ENCODE results near the gene TAMM41.

Gene TAMM41

DNA sequence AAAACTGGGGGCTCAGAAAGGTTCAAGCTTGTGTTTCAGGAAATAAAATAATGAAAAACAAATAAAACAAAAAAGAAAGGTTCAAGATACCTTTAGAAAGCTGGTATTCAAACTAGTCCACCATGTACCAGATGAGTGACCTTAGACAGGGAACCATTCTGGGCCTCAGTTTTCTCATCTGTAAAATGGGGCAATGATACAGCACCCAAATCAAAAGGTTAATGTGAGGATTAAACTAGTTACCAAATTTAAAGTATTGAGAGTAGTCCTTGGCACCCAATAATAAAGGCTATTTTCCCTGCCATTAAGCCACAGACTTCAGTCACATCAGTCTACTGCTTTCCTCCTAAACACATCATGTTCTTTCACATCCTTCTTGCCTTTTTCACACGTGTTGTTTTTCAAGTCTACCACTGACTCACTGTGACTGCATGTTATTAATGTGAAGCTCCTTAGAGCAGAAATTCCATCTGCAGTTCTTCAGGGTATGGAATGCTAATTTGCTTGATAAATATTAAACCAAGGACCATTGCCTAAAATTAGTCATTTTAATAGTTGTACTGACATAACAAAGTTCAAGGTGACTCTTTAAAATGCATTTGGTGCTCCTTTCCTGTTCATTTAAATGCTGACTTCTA is 19.9 kb downstream of the TAMM41 start:
- TF ChIP-seq, protein P1, sequence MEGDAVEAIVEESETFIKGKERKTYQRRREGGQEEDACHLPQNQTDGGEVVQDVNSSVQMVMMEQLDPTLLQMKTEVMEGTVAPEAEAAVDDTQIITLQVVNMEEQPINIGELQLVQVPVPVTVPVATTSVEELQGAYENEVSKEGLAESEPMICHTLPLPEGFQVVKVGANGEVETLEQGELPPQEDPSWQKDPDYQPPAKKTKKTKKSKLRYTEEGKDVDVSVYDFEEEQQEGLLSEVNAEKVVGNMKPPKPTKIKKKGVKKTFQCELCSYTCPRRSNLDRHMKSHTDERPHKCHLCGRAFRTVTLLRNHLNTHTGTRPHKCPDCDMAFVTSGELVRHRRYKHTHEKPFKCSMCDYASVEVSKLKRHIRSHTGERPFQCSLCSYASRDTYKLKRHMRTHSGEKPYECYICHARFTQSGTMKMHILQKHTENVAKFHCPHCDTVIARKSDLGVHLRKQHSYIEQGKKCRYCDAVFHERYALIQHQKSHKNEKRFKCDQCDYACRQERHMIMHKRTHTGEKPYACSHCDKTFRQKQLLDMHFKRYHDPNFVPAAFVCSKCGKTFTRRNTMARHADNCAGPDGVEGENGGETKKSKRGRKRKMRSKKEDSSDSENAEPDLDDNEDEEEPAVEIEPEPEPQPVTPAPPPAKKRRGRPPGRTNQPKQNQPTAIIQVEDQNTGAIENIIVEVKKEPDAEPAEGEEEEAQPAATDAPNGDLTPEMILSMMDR (IDR thresholded peaks at IDR 0.05; ENCODE audit: insufficient read depth, low read depth, low read length, missing control alignments) = no peak
- no peak overlapping the region for H3K4me3 ChIP-seq (ENCODE audit: low read length)
- peak; percentile 6 for DNase-seq (ENCODE audit: low read depth)

DNA sequence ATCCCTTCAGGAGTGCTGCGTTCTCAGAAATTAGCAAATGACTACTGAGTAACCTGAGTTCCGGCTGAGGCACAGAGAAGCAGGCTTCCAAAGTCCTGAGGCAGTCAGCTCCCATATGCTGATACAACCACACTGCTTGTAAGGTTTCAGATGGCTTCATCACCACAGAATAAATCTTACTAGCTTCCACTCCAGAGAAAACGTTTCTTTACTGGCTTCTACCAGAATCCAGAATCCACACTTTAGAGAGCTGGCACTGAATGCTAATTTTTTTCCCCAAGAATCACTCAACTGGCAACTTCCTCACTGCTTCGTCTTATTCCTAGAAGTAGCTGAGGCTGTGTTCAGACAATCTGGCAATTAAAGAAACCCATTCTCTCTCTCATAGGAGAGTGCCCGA is 21.4 kb downstream of the TAMM41 start:
- no peak overlapping the region for H3K4me3 ChIP-seq (ENCODE audit: low read length)
- TF ChIP-seq, protein P1 (IDR thresholded peaks at IDR 0.05; ENCODE audit: insufficient read depth, low read depth, low read length, missing control alignments) = no peak
- DNase-seq (ENCODE audit: low read depth) = no peak

DNA sequence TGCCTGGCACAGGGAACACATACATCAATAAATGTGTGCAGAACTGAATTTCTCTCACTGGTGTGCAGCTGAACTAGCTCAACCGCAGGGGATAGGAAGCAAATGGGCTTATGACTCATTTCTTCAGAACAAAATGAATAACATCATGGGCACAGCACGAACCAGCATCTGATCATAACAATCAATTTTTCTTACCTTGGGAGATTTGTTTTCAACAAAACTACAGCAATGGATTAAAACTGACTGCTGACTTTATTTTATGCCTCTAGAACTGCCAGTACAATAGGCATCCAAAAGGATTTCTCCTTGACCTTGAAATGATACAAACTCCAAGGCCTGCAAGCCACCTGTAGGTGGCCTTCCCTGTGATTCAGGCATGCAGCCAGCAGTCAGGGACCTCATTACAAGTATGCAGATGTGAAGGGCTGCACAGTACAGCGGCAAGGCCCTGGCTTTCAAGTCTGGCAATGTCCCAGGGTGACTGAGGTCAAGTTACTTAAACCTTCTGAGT is 26.1 kb downstream of the TAMM41 start:
- peak; percentile 12 for DNase-seq (ENCODE audit: low read depth)
- TF ChIP-seq, protein P1 (IDR thresholded peaks at IDR 0.05; ENCODE audit: insufficient read depth, low read depth, low read length, missing control alignments) = no peak
- H3K4me3 ChIP-seq (ENCODE audit: low read length) = no peak overlapping the region

DNA sequence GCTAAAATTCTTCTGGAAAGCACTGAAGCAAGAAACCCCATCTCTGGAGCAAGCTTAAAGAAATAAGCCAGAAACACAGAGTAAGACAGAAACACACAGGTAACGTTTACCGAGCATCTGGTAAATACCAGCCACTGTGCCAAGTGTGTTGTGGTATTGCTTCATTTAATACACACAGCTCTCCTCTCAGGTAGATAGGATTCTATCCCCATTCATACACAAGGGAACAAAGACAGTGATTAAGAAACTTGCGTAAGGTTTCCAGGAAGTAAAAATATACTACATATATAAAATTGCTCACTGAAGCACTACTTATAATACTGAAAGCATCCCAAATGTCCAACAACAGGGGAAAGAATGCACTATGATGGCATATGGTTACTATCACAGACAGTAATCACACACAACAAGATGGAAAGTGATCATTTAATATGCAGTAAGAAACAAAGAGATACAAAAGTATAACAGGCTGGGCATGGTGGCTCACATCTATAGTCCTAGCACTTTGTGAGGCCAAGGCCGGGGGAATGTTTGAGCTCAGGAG is 27.5 kb downstream of the TAMM41 start:
- peak; percentile 90 for DNase-seq (ENCODE audit: low read depth)
- H3K4me3 ChIP-seq (ENCODE audit: low read length) = no peak overlapping the region
- TF ChIP-seq, protein P1 (IDR thresholded peaks at IDR 0.05; ENCODE audit: insufficient read depth, low read depth, low read length, missing control alignments) = no peak

DNA sequence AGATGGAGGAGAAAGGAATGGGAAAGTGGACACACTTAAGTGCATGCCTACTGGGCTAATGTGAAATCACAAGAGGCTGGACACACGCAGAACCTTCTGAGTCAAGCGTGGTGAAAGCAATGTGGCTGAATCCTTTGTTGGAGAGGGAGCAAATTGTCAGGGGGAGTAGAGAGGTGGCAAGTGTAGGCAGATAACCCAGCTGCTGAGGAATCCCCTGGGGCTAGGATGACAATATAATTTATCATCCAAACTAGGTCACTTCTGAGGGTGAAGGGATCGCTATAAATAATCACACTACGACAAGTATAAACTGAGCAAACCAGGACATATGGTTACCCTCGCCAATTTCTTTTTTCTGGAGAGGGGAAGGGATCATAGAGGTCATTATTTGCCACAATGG is 28.7 kb downstream of the TAMM41 start:
- TF ChIP-seq, protein P1 (IDR thresholded peaks at IDR 0.05; ENCODE audit: insufficient read depth, low read depth, low read length, missing control alignments) = no peak
- DNase-seq (ENCODE audit: low read depth) = peak; percentile 97
- H3K4me3 ChIP-seq (ENCODE audit: low read length) = no peak overlapping the region

DNA sequence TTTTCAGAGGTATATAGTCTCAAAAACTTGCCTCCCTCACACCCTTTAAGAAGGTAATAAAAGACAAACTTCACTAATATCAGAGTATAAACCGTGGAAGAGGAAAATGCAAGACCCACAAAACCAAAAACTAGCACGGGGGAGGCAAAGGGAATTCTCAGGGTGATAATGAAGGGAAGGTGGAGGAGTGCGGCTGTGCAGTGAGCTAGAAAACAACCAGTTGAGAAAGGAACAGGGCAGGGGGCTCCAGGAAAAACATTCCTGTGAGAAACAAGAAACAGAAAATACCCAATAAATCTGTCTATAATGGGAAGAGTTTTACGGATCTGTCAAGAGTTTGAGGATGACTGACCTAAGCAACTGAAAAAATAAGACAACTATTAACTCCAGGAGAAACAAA is 31.6 kb downstream of the TAMM41 start:
- TF ChIP-seq, protein P1 (IDR thresholded peaks at IDR 0.05; ENCODE audit: insufficient read depth, low read depth, low read length, missing control alignments) = no peak
- H3K4me3 ChIP-seq (ENCODE audit: low read length) = no peak overlapping the region
- DNase-seq (ENCODE audit: low read depth) = no peak

DNA sequence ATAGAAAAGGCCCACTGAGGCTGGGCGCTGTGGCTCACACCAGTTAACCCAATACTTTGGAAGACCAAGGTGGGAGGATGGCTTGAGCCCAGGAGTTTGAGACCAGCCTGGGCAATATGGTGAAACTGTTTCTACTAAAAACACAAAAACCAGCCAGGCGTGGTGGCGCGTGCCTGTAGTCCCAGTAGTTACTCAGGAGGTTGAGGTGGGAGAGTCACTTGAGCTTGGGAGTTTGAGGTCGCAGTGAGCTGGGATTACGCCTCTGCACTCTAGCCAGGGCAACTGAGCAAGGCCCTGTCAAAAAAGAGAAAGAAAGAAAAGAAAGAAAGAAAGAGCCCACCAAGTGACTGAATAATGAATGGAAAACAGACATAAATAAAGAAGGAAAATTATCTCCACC is 32.0 kb downstream of the TAMM41 start:
- TF ChIP-seq, protein P1 (IDR thresholded peaks at IDR 0.05; ENCODE audit: insufficient read depth, low read depth, low read length, missing control alignments) = no peak
- H3K4me3 ChIP-seq (ENCODE audit: low read length) = no peak overlapping the region
- no peak for DNase-seq (ENCODE audit: low read depth)
